ENCODE measurements around the gene GAB2. TPM values are rescaled to one million over a fixed set of nuclear protein-coding genes. Genes with fewer than 3 reads are reported as not detected.

GAB2 gene, protein sequence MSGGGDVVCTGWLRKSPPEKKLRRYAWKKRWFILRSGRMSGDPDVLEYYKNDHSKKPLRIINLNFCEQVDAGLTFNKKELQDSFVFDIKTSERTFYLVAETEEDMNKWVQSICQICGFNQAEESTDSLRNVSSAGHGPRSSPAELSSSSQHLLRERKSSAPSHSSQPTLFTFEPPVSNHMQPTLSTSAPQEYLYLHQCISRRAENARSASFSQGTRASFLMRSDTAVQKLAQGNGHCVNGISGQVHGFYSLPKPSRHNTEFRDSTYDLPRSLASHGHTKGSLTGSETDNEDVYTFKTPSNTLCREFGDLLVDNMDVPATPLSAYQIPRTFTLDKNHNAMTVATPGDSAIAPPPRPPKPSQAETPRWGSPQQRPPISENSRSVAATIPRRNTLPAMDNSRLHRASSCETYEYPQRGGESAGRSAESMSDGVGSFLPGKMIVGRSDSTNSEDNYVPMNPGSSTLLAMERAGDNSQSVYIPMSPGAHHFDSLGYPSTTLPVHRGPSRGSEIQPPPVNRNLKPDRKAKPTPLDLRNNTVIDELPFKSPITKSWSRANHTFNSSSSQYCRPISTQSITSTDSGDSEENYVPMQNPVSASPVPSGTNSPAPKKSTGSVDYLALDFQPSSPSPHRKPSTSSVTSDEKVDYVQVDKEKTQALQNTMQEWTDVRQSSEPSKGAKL
- 4.0 to 6.1 TPM (median 4.5 TPM) in 5 replicates for total RNA-seq (2022; extraction: Qiagen RNA extraction; ENCODE audit: low read depth)

DNA sequence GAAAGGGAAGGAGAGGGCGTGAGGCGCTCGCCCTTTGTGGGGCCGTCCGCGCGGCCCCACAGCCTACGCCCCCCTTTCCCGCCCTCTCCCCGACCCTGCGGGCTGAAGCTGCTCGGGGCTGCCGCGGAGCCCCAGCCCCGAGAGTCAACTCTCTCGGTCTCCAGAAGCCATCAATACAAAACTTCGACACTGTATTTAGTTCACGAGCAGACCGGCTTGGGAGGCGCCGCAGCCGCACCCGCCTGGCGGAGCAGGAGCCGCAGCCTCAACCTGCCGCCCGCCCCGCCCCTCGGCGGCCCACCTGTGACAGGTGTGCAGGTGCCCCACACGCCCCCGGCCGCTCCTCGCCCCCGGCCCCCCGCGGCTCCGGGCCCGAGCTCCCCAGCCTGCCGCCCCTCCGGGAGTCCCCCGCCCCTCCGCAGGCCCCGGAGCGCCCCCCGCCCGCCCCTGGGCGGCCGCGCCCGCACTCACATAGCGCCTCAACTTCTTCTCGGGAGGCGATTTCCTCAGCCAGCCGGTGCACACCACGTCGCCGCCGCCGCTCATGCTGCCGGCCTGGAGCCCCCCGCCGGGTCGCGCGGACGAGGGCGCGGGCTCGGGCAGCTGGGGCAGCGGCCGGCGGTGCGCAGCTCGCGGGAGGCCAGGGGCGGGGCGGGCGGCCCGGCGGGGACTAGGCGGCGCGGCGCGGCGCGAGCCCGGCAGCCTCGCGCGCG is at the start of gene GAB2:
GAB2 (minus strand) TSS at position 646 of the 713 bp plus-strand sequence; CDS start at position 546, 100 bp downstream.

DNA sequence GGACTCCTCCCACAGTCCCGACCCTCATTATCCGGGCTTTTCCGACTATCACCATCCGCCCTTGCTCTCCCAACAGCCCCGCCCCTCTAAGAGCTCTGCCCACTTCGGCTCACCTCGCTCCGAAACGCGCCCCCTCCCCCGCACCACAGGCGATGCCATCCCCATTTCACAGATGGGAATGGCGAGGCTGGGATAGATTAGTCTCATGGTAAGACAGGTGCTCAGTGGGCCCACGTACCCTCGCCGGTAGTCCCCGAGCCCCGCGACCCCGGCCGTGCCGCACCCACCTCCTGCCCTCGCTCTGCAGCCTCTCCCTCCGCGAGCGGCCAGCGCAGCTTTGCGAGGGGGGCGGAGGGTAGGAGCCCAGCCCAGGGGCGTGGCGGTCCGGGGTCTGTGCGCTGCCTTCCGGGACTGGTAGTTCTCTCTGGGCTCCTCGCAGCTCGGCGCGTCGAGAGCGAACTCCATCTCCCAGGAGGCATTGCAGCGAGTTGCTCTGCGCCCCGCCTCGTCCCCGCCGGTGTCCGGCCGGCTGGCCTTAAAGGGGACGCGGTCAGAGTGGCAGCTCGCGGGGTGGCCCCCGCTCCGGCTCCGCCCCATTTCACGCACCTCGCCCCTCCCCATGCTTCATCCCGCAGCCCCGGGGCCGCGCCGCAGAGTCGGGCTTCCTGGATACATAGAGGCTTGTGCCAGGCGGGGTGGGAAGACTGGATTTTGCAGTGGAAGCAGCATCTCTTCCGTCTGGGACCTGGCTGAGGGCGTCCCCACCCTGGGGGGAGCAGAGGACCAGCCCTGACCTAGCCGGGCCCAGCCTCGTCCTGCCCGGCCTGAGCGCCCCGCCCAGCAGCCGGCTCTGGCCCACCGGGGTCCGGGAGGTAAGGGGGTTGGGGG is 229.1 kb downstream of the GAB2 start, which contains the start of the genes KCTD21 and USP35:
KCTD21 (minus strand) TSS at position 341 of the 888 bp plus-strand sequence. CDS start 14,072 bp downstream, outside the sequence.
USP35 (plus strand) TSS at position 634 of the 888 bp plus-strand sequence. CDS start 7,327 bp downstream, outside the sequence.

Other genes starting within 250 kb of the GAB2 start
- gene KCTD21, start 229.2 kb downstream of the GAB2 start, total RNA-seq (2022; extraction: Qiagen RNA extraction; ENCODE audit: low read depth), result 6.2 to 8.5 TPM (median 7.5 TPM) in 5 replicates
- gene USP35, start 228.9 kb downstream of the GAB2 start, total RNA-seq (2022; extraction: Qiagen RNA extraction; ENCODE audit: low read depth), result 5.5 to 9.6 TPM (median 8.4 TPM) in 5 replicates
- 16.1 to 24.2 TPM (median 18.3 TPM) in 5 replicates for gene NARS2, start 157.0 kb upstream of the GAB2 start, total RNA-seq (2022; extraction: Qiagen RNA extraction; ENCODE audit: low read depth)